ENCODE data around the gene GALNT2.

The GALNT2 gene

GRCh38 chr1:230219174-230220067 lies 152.4 kb downstream of the GALNT2 start:
- Histone ChIP-seq H3K27ac (peak overlapping the region; percentile 23 to 59), H3K4me3 (no peak overlapping the region)
- DNase-seq (ENCODE audit: low spot score): no peak
- TF ChIP-seq CTCF (IDR thresholded peaks at IDR 0.05): no peak

GRCh38 chr1:230220478-230220877 lies 153.4 kb downstream of the GALNT2 start:
- no peak for TF ChIP-seq CTCF (IDR thresholded peaks at IDR 0.05)

GRCh38 chr1:230220907-230221306 lies 153.9 kb downstream of the GALNT2 start:
- Histone ChIP-seq H3K27ac (peak overlapping the region; percentile 21 to 79), H3K4me3 (no peak overlapping the region)
- no peak for DNase-seq (ENCODE audit: low spot score)
- no peak for TF ChIP-seq CTCF (IDR thresholded peaks at IDR 0.05)

More at GRCh38 chr1:230220478-230220877, 153.4 kb downstream of the GALNT2 start:
- DNase-seq (ENCODE audit: low spot score): no peak
- peak overlapping the region; percentile 21 to 79 for H3K27ac ChIP-seq
- H3K4me3 ChIP-seq: no peak overlapping the region

GRCh38 chr1:230222678-230223077 lies 155.6 kb downstream of the GALNT2 start:
- H3K27ac ChIP-seq: peak overlapping the region; percentile 79 to 87
- DNase-seq (ENCODE audit: low spot score): no peak
- H3K4me3 ChIP-seq: no peak overlapping the region
- no peak for TF ChIP-seq CTCF (IDR thresholded peaks at IDR 0.05)

GRCh38 chr1:230224101-230224960 lies 157.3 kb downstream of the GALNT2 start:
- Histone ChIP-seq H3K4me3 (peak overlapping the region; percentile 55), H3K27ac (peak overlapping the region; percentile 79 to 90)
- no peak for TF ChIP-seq CTCF (IDR thresholded peaks at IDR 0.05)
- DNase-seq (ENCODE audit: low spot score): no peak

GRCh38 chr1:230226007-230226800 lies 159.2 kb downstream of the GALNT2 start:
- peak overlapping the region; percentile 79 to 90 for H3K27ac ChIP-seq
- TF ChIP-seq CTCF (IDR thresholded peaks at IDR 0.05): no peak
- no peak for DNase-seq (ENCODE audit: low spot score)
- H3K4me3 ChIP-seq: no peak overlapping the region
